Measurements from ENCODE around the gene KCNQ1. TPM values are rescaled to one million over a fixed set of nuclear protein-coding genes. Genes with fewer than 3 reads are reported as not detected.

KCNQ1 gene
- total RNA-seq, 1 experiment from 2014 or later, result 10.7 TPM

DNA sequence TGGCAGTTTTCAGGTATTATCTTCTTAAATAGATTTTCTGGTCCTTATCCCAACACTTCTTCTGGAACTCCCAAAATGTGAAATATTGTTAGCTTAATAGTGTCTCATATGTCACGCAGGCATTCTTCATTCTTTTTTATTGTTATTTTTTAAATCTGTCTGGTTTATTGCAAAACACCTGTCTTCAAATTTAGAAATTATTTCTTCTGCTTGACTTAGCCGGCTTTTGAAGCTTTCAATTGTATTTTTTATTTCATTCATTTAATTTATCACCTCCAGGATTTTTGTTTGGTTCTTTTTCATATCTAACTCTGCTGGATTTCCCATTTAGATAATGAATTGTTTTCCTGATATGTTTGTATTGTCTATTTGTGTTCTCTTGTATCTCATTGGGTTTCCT, 205.0 kb downstream of the KCNQ1 start:
- H3K4me1 ChIP-seq (ENCODE audit: control insufficient read depth in 1 of 2, insufficient read depth in 2 of 2, low read length in 2 of 2), result no peaks in the 10 kb centered on the region
- no peak overlapping the region for H3K27ac ChIP-seq (ENCODE audit: low read depth, low read length)
- peaks cover 10% of the 10 kb centered on the region in 2 experiments; a peak in 2 of 4 replicates for H3K9me3 ChIP-seq (ENCODE audit: control insufficient read depth in 1 of 2, insufficient read depth in 1 of 2, low read depth in 1 of 2, low read length in 2 of 2)
- H3K27me3 ChIP-seq (ENCODE audit: insufficient read depth, low read length), result no peaks in the 10 kb centered on the region
- H3K79me2 ChIP-seq (ENCODE audit: insufficient read depth, low read length), result no peaks in the 10 kb centered on the region
- DNase-seq (ENCODE audit: low read depth, low spot score) (no peak), ATAC-seq (no peak)
- no peaks in the 10 kb centered on the region for H4K20me1 ChIP-seq (ENCODE audit: insufficient read depth)
- TF ChIP-seq, protein P1, sequence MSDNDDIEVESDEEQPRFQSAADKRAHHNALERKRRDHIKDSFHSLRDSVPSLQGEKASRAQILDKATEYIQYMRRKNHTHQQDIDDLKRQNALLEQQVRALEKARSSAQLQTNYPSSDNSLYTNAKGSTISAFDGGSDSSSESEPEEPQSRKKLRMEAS (IDR thresholded peaks at IDR 0.05), result no peak
- no peak for TF ChIP-seq POLR2A (IDR thresholded peaks at IDR 0.05; ENCODE audit: borderline replicate concordance, extremely low read depth, insufficient read depth, insufficient read length)
- TF ChIP-seq CBX3 (IDR thresholded peaks at IDR 0.05; ENCODE audit: low read depth), result no peak
- no peak for TF ChIP-seq FOSL1 (IDR thresholded peaks at IDR 0.05; ENCODE audit: low read depth)
- intact Hi-C loops (cut with micrococcal nuclease), result no loop called here
- no peak overlapping the region for H3K4me2 ChIP-seq (ENCODE audit: low read length)
- no peak overlapping the region for H2AFZ ChIP-seq (ENCODE audit: low read depth, low read length, poor library complexity, severe bottlenecking)
- H3K9ac ChIP-seq (ENCODE audit: low read length), result no peak overlapping the region
- no TSS peak for BruUV-seq (replicated peaks)
- no peaks in the 10 kb centered on the region for H3K36me3 ChIP-seq (ENCODE audit: control insufficient read depth in 1 of 2, insufficient read depth in 2 of 2, low read length in 2 of 2)
- CTCF ChIA-PET, result no interaction called here
- H3K4me3 ChIP-seq (replicated peaks in 1 of 2; ENCODE audit: low read depth in 1 of 2, low read length in 2 of 2), result no peak overlapping the region
- RAD21 ChIA-PET (ENCODE audit: low non-redundant PET in 1 of 2, low total read pairs in 2 of 2, uncharacterized antibody in 2 of 2, unreplicated experiment in 2 of 2), result no interaction called here
- H3K9me2 ChIP-seq (ENCODE audit: insufficient read depth), result no peaks in the 10 kb centered on the region
- POLR2A ChIA-PET, result no interaction called here

DNA sequence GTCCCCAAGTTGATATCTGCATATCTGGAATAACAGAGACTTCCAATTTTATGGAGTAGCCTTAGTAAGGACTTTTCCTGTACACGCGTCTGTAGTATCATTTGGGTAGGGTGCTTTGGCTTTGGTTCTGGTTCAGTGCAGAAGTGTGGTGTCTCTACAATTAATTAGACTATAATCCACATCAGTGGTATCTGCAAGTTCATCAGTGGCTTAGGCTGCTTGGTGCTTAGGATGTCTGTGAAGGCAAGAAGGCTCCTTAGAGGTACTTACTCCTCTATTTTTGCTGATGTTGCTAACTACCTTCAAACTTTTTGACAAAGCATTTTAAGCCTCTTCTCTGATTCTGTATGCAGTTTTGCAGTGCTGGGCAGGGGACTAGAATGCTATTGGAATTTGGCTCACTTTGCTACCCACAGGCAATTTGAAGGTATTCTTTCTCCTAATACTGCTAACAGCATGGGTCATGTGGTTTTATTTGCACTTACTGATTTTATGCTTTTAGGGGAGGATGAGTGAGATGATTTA, 205.6 kb downstream of the KCNQ1 start:
- H3K9ac ChIP-seq (ENCODE audit: low read length), result no peak overlapping the region
- H2AFZ ChIP-seq (ENCODE audit: low read depth, low read length, poor library complexity, severe bottlenecking), result no peak overlapping the region
- H3K4me2 ChIP-seq (ENCODE audit: low read length), result no peak overlapping the region
- ChIA-PET RAD21 (ENCODE audit: low non-redundant PET in 1 of 2, low total read pairs in 2 of 2, uncharacterized antibody in 2 of 2, unreplicated experiment in 2 of 2) (no interaction called here), POLR2A (no interaction called here), CTCF (no interaction called here)
- H3K79me2 ChIP-seq (ENCODE audit: insufficient read depth, low read length), result no peaks in the 10 kb centered on the region
- intact Hi-C loops (cut with micrococcal nuclease), result no loop called here
- DNase-seq (ENCODE audit: low read depth, low spot score), result no peak
- H3K27me3 ChIP-seq (ENCODE audit: insufficient read depth, low read length), result no peaks in the 10 kb centered on the region
- H3K4me1 ChIP-seq (ENCODE audit: control insufficient read depth in 1 of 2, insufficient read depth in 2 of 2, low read length in 2 of 2), result no peaks in the 10 kb centered on the region
- H3K36me3 ChIP-seq (ENCODE audit: control insufficient read depth in 1 of 2, insufficient read depth in 2 of 2, low read length in 2 of 2), result no peaks in the 10 kb centered on the region
- peaks cover 5 to 10% of the 10 kb centered on the region in 2 experiments; a peak in 2 of 4 replicates for H3K9me3 ChIP-seq (ENCODE audit: control insufficient read depth in 1 of 2, insufficient read depth in 1 of 2, low read depth in 1 of 2, low read length in 2 of 2)
- no peaks in the 10 kb centered on the region for H3K9me2 ChIP-seq (ENCODE audit: insufficient read depth)
- no peak for ATAC-seq
- BruUV-seq (replicated peaks), result no TSS peak
- H4K20me1 ChIP-seq (ENCODE audit: insufficient read depth), result no peaks in the 10 kb centered on the region
- H3K4me3 ChIP-seq (replicated peaks in 1 of 2; ENCODE audit: low read depth in 1 of 2, low read length in 2 of 2), result no peak overlapping the region
- no peak overlapping the region for H3K27ac ChIP-seq (ENCODE audit: low read depth, low read length)
- TF ChIP-seq ZNF274 (IDR thresholded peaks at IDR 0.05; ENCODE audit: low read depth, low read length) (no peak), RAD21 (IDR thresholded peaks at IDR 0.05; ENCODE audit: low read depth) (no peak), FOSL1 (IDR thresholded peaks at IDR 0.05; ENCODE audit: low read depth) (no peak), SP1 (IDR thresholded peaks at IDR 0.05; ENCODE audit: low read depth) (no peak), POLR2AphosphoS5 (IDR thresholded peaks at IDR 0.05; ENCODE audit: low read depth, low read length) (no peak), TCF7L2 (IDR thresholded peaks at IDR 0.05; ENCODE audit: borderline replicate concordance, extremely low read depth, insufficient read depth, insufficient read length) (no peak), ELF1 (IDR thresholded peaks at IDR 0.05; ENCODE audit: borderline replicate concordance, low read depth) (no peak), JUND (IDR thresholded peaks at IDR 0.05) (no peak)
- TF ChIP-seq, protein P2, sequence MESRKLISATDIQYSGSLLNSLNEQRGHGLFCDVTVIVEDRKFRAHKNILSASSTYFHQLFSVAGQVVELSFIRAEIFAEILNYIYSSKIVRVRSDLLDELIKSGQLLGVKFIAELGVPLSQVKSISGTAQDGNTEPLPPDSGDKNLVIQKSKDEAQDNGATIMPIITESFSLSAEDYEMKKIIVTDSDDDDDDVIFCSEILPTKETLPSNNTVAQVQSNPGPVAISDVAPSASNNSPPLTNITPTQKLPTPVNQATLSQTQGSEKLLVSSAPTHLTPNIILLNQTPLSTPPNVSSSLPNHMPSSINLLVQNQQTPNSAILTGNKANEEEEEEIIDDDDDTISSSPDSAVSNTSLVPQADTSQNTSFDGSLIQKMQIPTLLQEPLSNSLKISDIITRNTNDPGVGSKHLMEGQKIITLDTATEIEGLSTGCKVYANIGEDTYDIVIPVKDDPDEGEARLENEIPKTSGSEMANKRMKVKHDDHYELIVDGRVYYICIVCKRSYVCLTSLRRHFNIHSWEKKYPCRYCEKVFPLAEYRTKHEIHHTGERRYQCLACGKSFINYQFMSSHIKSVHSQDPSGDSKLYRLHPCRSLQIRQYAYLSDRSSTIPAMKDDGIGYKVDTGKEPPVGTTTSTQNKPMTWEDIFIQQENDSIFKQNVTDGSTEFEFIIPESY (IDR thresholded peaks at IDR 0.05; ENCODE audit: extremely low read depth, insufficient replicate concordance, low read length), result no peak
- TF ChIP-seq, protein P3, sequence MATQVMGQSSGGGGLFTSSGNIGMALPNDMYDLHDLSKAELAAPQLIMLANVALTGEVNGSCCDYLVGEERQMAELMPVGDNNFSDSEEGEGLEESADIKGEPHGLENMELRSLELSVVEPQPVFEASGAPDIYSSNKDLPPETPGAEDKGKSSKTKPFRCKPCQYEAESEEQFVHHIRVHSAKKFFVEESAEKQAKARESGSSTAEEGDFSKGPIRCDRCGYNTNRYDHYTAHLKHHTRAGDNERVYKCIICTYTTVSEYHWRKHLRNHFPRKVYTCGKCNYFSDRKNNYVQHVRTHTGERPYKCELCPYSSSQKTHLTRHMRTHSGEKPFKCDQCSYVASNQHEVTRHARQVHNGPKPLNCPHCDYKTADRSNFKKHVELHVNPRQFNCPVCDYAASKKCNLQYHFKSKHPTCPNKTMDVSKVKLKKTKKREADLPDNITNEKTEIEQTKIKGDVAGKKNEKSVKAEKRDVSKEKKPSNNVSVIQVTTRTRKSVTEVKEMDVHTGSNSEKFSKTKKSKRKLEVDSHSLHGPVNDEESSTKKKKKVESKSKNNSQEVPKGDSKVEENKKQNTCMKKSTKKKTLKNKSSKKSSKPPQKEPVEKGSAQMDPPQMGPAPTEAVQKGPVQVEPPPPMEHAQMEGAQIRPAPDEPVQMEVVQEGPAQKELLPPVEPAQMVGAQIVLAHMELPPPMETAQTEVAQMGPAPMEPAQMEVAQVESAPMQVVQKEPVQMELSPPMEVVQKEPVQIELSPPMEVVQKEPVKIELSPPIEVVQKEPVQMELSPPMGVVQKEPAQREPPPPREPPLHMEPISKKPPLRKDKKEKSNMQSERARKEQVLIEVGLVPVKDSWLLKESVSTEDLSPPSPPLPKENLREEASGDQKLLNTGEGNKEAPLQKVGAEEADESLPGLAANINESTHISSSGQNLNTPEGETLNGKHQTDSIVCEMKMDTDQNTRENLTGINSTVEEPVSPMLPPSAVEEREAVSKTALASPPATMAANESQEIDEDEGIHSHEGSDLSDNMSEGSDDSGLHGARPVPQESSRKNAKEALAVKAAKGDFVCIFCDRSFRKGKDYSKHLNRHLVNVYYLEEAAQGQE (IDR thresholded peaks at IDR 0.05; ENCODE audit: low read depth), result no peak
